B cell (primary cell): Measurements from ENCODE around the gene NRGN. TPM values are rescaled to one million over a fixed set of nuclear protein-coding genes. Genes with fewer than 3 reads are reported as not detected.

Experiments
- ATAC-seq: fragments of 200-7000 bp; cut with Tn5 transposase; one replicate; pipeline ENCODE4 v1.10.0; 2021; ENCODE audit warnings: low read depth, mild to moderate bottlenecking, moderate number of reproducible peaks, moderate library complexity
- CTCF ChIA-PET: fragments of 350-600 bp; sonication (Branson Sonifier 250); formaldehyde crosslinking; loops from one replicate; lab custom pipeline; 2021; ENCODE audit warnings: antibody characterized with exemption, inconsistent platforms; lab: Charles Lee
- POLR2A ChIA-PET: fragments of 350-600 bp; sonication (Branson Sonifier 250); formaldehyde crosslinking; loops from one replicate; lab custom pipeline; 2021; ENCODE audit warnings: antibody characterized with exemption; lab: Charles Lee
- DNase-seq: peaks from one replicate; pipeline ENCODE4 v3.0.0; 2013
- H2AFZ ChIP-seq: 2 replicates; pipeline ENCODE4 v1.6.1; 2012; ENCODE audit warnings: mild to moderate bottlenecking, low read depth, low read length; ENCODE audit not compliant: insufficient read depth, poor library complexity, severe bottlenecking
- H3K27ac ChIP-seq, 2 donors: 1 replicate in 1 of 2; 2 replicates in 1 of 2; pipeline ENCODE4 v1.5.1; 2012 to 2013; ENCODE audit warnings: low read length in 2 of 2, mild to moderate bottlenecking in 2 of 2, moderate library complexity in 1 of 2
- H3K27me3 ChIP-seq, 4 experiments: fragments of 200-600 bp in 1 of 4; sonication (generic) in 1 of 4; replicated peaks in 1 of 4; 1 replicate in 2 of 4; 2 replicates in 2 of 4; pipeline versions ENCODE4 v1.6.1 to v1.7.0; 2013 to 2016; ENCODE audit warnings: low read length in 3 of 4, mild to moderate bottlenecking in 2 of 4, mixed read lengths in 1 of 4, moderate library complexity in 1 of 4; ENCODE audit not compliant: insufficient read depth in 4 of 4, control insufficient read depth in 3 of 4; ENCODE audit errors: control extremely low read depth in 1 of 4
- H3K36me3 ChIP-seq, 2 experiments: replicated peaks in 1 of 2; 1 replicate in 1 of 2; 2 replicates in 1 of 2; pipeline versions ENCODE4 v1.6.1 to v1.7.1; 2013; ENCODE audit warnings: low read length in 1 of 2; ENCODE audit not compliant: insufficient read depth in 2 of 2, control insufficient read depth in 1 of 2; ENCODE audit errors: control extremely low read depth in 1 of 2, extremely low read depth in 1 of 2
- H3K4me1 ChIP-seq, 2 donors: fragments of 200-600 bp in 1 of 2; sonication (generic) in 1 of 2; 1 replicate in 1 of 2; 2 replicates in 1 of 2; pipeline versions ENCODE4 v1.5.1 to v1.6.1; 2013 to 2017; ENCODE audit warnings: low read length in 2 of 2; ENCODE audit not compliant: control insufficient read depth in 2 of 2, insufficient read depth in 2 of 2
- H3K4me2 ChIP-seq: replicated peaks from 2 replicates; pipeline ENCODE3; 2012; ENCODE audit warnings: mild to moderate bottlenecking, low read depth, low read length; ENCODE audit not compliant: poor library complexity, severe bottlenecking
- H3K4me3 ChIP-seq, 5 experiments: fragments of 200-600 bp in 1 of 5; sonication (generic) in 1 of 5; 1 replicate in 3 of 5; 2 replicates in 2 of 5; pipeline versions ENCODE4 v1.5.1 to v1.7.0; 2011 to 2016; ENCODE audit warnings: low read length in 4 of 5, mild to moderate bottlenecking in 4 of 5, low read depth in 2 of 5, control low read depth in 1 of 5, moderate library complexity in 1 of 5; ENCODE audit not compliant: insufficient read depth in 1 of 5; ENCODE audit errors: control extremely low read depth in 1 of 5, extremely low read depth in 1 of 5
- H3K79me2 ChIP-seq: fragments of 200-600 bp; sonication (generic); one replicate; pipeline ENCODE4 v1.6.0; 2016; ENCODE audit warnings: low read length; ENCODE audit not compliant: control insufficient read depth, insufficient read depth
- H3K9ac ChIP-seq: fragments of 200-600 bp; sonication (generic); 2 replicates; pipeline ENCODE4 v1.6.1; 2017; ENCODE audit warnings: mild to moderate bottlenecking, low read length, moderate library complexity
- H3K9me3 ChIP-seq, 3 donors: one replicate each; pipeline versions ENCODE4 v1.6.1 to v1.7.1; 2013; ENCODE audit warnings: low read length in 2 of 3; ENCODE audit not compliant: control insufficient read depth in 2 of 3, insufficient read depth in 1 of 3; ENCODE audit errors: control extremely low read depth in 1 of 3
- H4K20me1 ChIP-seq: 2 replicates; pipeline ENCODE4 v1.6.0; 2012; ENCODE audit warnings: mild to moderate bottlenecking, low read length; ENCODE audit not compliant: insufficient read depth, control insufficient read depth, poor library complexity, severe bottlenecking
- H3K27ac Mint-ChIP-seq: one replicate; pipeline ENCODE4 v1.8.0; 2021; ENCODE audit warnings: mixed read lengths
- H3K27me3 Mint-ChIP-seq: one replicate; pipeline ENCODE4 v1.8.0; 2021; ENCODE audit warnings: mixed read lengths
- H3K4me1 Mint-ChIP-seq: one replicate; pipeline ENCODE4 v1.8.0; 2021; ENCODE audit warnings: mixed read lengths
- H3K4me3 Mint-ChIP-seq: one replicate; pipeline ENCODE4 v1.8.0; 2021; ENCODE audit warnings: mixed read lengths
- H3K9me3 Mint-ChIP-seq: one replicate; pipeline ENCODE4 v1.8.0; 2022; ENCODE audit warnings: mixed read lengths; ENCODE audit not compliant: insufficient read depth
- EZH2 ChIP-seq: IDR thresholded peaks from 2 replicates; pipeline ENCODE4 v1.6.1; 2012; ENCODE audit warnings: borderline replicate concordance, low read depth, mild to moderate bottlenecking, moderate library complexity, low read length; ENCODE audit not compliant: insufficient read depth, poor library complexity, severe bottlenecking
- WGBS: methylation state at CpG from one replicate; pipeline ENCODE4 v1.1.5; 2013; ENCODE audit warnings: missing lambda C conversion rate; ENCODE audit not compliant: insufficient coverage; 5-methylcytosine and 5-hydroxymethylcytosine counted together
- intact Hi-C: fragments of 100-400 bp; cut with micrococcal nuclease; formaldehyde crosslinking; loops from one replicate; pipeline ENCODE4 v1.10.0; 2022
- polyA plus RNA-seq: library from polyadenylated mRNA; depleted of rRNA; stranded (reverse); fragments of >200 nt; gene quantifications from 2 replicates; pipeline ENCODE4 v1.2.3, GENCODE V29; 2012
- total RNA-seq, 2 donors: library from RNA; stranded (reverse); fragments of 120-200 nt in 1 of 2; gene quantifications; 1 replicate in 1 of 2; 2 replicates in 1 of 2; pipeline versions ENCODE4 v1.2.3 to v1.2.4, GENCODE V29; 2013 to 2022
- TF ChIP-seq, protein P1 (sequence below): fragments of 200-600 bp; IDR thresholded peaks from one replicate; pipeline ENCODE4 v1.8.0; 2022; ENCODE audit warnings: antibody characterized with exemption, mild to moderate bottlenecking

Gene NRGN
- total and polyA plus RNA-seq, 2 donors (not counting 1 experiment from before 2014, with no cell fraction given): 3.1 TPM; not detected in 1

- Histone ChIP-seq H3K9ac (no peak overlapping the region), H2AFZ (no peak overlapping the region), H3K27ac (no peak overlapping the region), H3K27me3 (peaks cover 0 to 52% (median 35%) of the 10 kb centered on the region in 4 experiments), H3K4me2 (no peak overlapping the region), H3K9me3 (no peaks in the 10 kb centered on the region), H3K36me3 (no peaks in the 10 kb centered on the region), H3K4me3 (no peak overlapping the region), H3K4me1 (peaks cover 13 to 20% of the 10 kb centered on the region in 2 donors), H3K79me2 (no peaks in the 10 kb centered on the region), H4K20me1 (no peaks in the 10 kb centered on the region)
- Mint-ChIP-seq H3K27me3 (peaks cover 71% of the 10 kb centered on the region), H3K4me1 (peaks cover 22% of the 10 kb centered on the region), H3K27ac (no peak overlapping the region), H3K4me3 (no peak overlapping the region), H3K9me3 (no peaks in the 10 kb centered on the region)
- WGBS: no CpG with 5 or more reads among the region's 3 CpGs
- POLR2A ChIA-PET: no interaction called here
- CTCF ChIA-PET: interaction anchor here (1.4 kb wide), 1 partner anchor 47 kb away, joined by 4 read pairs; no protein-coding TSS in a partner anchor
- intact Hi-C loops: no loop called here
- no peak for TF ChIP-seq EZH2
- TF ChIP-seq, protein P1, sequence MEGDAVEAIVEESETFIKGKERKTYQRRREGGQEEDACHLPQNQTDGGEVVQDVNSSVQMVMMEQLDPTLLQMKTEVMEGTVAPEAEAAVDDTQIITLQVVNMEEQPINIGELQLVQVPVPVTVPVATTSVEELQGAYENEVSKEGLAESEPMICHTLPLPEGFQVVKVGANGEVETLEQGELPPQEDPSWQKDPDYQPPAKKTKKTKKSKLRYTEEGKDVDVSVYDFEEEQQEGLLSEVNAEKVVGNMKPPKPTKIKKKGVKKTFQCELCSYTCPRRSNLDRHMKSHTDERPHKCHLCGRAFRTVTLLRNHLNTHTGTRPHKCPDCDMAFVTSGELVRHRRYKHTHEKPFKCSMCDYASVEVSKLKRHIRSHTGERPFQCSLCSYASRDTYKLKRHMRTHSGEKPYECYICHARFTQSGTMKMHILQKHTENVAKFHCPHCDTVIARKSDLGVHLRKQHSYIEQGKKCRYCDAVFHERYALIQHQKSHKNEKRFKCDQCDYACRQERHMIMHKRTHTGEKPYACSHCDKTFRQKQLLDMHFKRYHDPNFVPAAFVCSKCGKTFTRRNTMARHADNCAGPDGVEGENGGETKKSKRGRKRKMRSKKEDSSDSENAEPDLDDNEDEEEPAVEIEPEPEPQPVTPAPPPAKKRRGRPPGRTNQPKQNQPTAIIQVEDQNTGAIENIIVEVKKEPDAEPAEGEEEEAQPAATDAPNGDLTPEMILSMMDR: no peak
- DNase-seq: no peak
- ATAC-seq: no peak
Observed at GRCh38 chr11:124716591-124716990, 23.2 kb upstream of the NRGN start.

- H3K4me1 Mint-ChIP-seq: peaks cover 30% of the 10 kb centered on the region
- Histone ChIP-seq H4K20me1 (no peaks in the 10 kb centered on the region), H3K4me1 (peaks cover 20 to 29% of the 10 kb centered on the region in 2 donors), H3K36me3 (no peaks in the 10 kb centered on the region), H3K4me3 (peak overlapping the region in 1 of 5 experiments; percentile 48), H3K27me3 (peaks cover 0 to 58% (median 35%) of the 10 kb centered on the region in 4 experiments), H3K9ac (no peak overlapping the region), H3K79me2 (no peaks in the 10 kb centered on the region), H3K27ac (no peak overlapping the region), H3K9me3 (no peaks in the 10 kb centered on the region), H2AFZ (no peak overlapping the region), H3K4me2 (peak overlapping the region; percentile 69)
- ATAC-seq (no peak), DNase-seq (no peak)
- POLR2A ChIA-PET: no interaction called here
- WGBS: 41% methylated on average over 4 of the region's 7 CpGs
- intact Hi-C loops: no loop called here
- TF ChIP-seq, protein P1: no peak
- no peak for TF ChIP-seq EZH2
- no peak overlapping the region for H3K27ac Mint-ChIP-seq
- H3K27me3 Mint-ChIP-seq: peaks cover 77% of the 10 kb centered on the region
- peak overlapping the region; percentile 82 for H3K4me3 Mint-ChIP-seq
- H3K9me3 Mint-ChIP-seq: no peaks in the 10 kb centered on the region
- CTCF ChIA-PET: interaction anchor here (0.8 to 1.4 kb wide), 3 partner anchors 31 to 48 kb away, joined by 3 to 4 read pairs (median 3); no protein-coding TSS in a partner anchor
Observed at GRCh38 chr11:124717421-124717785, 22.3 kb upstream of the NRGN start.
